ENCODE data around the gene ACER3. TPM values are rescaled to one million over a fixed set of nuclear protein-coding genes. Genes with fewer than 3 reads are reported as not detected.

Gene ACER3
- total and polyA plus RNA-seq, 7 donors, result 5.6 to 13.2 (median 9.4) TPM

DNA sequence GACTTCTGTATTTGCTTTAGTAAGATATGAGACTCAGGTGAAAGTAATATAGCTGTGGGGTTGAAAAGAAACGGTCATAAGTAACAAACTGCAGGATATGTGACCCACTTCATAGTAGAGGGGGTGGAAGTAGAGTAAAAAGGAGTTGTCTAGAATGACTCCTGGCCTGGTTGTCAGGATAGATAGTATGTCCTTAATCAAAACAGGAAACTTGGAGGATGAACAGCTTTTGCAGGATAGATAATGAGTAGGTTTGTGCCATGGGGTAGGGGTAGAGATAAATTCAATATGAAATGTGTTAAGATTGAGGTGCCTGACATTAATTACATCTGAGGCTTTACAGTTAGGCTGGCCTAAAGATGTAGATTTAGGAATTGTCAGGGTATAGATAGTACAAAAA is 126.5 kb downstream of the ACER3 start:
- 39 to 75% methylated on average over 1 of the region's 1 CpG for WGBS, 2 donors
- intact Hi-C loops (cut with DNase I), result no loop called here
- no peak overlapping the region for H3K27ac ChIP-seq
- no peaks in the 10 kb centered on the region for H3K4me1 ChIP-seq
- H3K27me3 ChIP-seq, result no peaks in the 10 kb centered on the region
- peaks cover 0 to 14% (median 0%) of the 10 kb centered on the region in 4 donors for H3K36me3 ChIP-seq
- no peak for DNase-seq
- TF ChIP-seq POLR2AphosphoS5 (IDR thresholded peaks at IDR 0.05), result no peak
- TF ChIP-seq EP300 (IDR thresholded peaks at IDR 0.05), result no peak
- no peak for TF ChIP-seq POLR2A (IDR thresholded peaks at IDR 0.05)
- TF ChIP-seq, protein P1, sequence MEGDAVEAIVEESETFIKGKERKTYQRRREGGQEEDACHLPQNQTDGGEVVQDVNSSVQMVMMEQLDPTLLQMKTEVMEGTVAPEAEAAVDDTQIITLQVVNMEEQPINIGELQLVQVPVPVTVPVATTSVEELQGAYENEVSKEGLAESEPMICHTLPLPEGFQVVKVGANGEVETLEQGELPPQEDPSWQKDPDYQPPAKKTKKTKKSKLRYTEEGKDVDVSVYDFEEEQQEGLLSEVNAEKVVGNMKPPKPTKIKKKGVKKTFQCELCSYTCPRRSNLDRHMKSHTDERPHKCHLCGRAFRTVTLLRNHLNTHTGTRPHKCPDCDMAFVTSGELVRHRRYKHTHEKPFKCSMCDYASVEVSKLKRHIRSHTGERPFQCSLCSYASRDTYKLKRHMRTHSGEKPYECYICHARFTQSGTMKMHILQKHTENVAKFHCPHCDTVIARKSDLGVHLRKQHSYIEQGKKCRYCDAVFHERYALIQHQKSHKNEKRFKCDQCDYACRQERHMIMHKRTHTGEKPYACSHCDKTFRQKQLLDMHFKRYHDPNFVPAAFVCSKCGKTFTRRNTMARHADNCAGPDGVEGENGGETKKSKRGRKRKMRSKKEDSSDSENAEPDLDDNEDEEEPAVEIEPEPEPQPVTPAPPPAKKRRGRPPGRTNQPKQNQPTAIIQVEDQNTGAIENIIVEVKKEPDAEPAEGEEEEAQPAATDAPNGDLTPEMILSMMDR (IDR thresholded peaks at IDR 0.05), result no peak
- no peak overlapping the region for H3K4me3 ChIP-seq
- H3K9me3 ChIP-seq, result no peaks in the 10 kb centered on the region

DNA sequence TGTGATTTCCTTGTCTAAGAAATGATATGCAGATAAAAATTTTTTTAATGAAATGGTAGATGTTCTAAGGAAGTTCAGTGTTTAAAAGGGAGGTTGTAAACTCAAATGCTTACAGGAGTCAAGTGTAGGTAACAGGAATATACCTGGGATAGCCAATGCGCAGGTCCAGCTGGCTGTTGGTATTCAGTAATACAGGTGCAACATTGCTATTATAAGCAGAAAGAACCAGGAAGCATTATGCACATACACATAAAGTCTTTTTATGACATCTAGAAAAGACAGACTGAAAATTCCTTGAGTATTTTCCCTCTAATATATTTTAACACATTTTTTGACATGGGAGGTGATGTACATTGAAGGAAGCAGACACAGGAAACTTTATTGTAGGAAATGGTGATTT is 129.9 kb downstream of the ACER3 start:
- no peaks in the 10 kb centered on the region for H3K4me1 ChIP-seq
- no peaks in the 10 kb centered on the region for H3K27me3 ChIP-seq
- H3K4me3 ChIP-seq, result no peak overlapping the region
- H3K36me3 ChIP-seq, result peaks cover 0 to 14% (median 0%) of the 10 kb centered on the region in 4 donors
- 35 to 73% methylated on average over 1 of the region's 1 CpG for WGBS, 2 donors
- TF ChIP-seq POLR2A (IDR thresholded peaks at IDR 0.05) (no peak), EP300 (IDR thresholded peaks at IDR 0.05) (no peak), POLR2AphosphoS5 (IDR thresholded peaks at IDR 0.05) (no peak)
- TF ChIP-seq, protein P1 (IDR thresholded peaks at IDR 0.05), result no peak
- DNase-seq, result no peak
- intact Hi-C loops (cut with DNase I), result no loop called here
- no peaks in the 10 kb centered on the region for H3K9me3 ChIP-seq
- H3K27ac ChIP-seq, result no peak overlapping the region

DNA sequence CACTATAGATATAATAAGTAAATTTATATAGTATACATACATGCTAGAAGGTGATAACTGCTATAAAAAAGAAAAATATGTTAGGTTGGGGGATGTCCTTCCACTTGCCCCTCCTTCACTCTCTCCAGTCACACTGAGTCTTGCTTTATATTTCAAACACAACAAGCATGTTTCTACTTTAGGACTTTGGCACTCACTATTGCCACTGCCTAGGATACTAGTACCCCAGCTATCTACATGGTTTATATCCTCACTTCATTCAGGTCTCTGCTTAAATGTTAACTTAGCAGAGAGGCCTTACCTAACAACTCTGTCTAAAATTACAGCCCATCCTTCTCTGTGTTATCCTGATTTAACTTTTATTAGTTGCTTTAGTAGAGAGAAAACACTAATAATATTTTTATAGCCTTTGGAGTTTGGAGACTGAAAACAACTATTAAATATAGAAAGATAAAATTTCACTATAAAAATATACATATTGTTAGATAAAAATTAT is 134.4 kb downstream of the ACER3 start:
- H3K4me1 ChIP-seq, result no peaks in the 10 kb centered on the region
- no peak overlapping the region for H3K4me3 ChIP-seq
- no peak overlapping the region for H3K27ac ChIP-seq
- peaks cover 0 to 18% (median 4%) of the 10 kb centered on the region in 4 donors for H3K36me3 ChIP-seq
- DNase-seq, result no peak
- H3K9me3 ChIP-seq, result no peaks in the 10 kb centered on the region
- intact Hi-C loops (cut with DNase I), result no loop called here
- no peak for TF ChIP-seq EP300 (IDR thresholded peaks at IDR 0.05)
- TF ChIP-seq POLR2AphosphoS5 (IDR thresholded peaks at IDR 0.05), result no peak
- TF ChIP-seq, protein P1 (IDR thresholded peaks at IDR 0.05), result no peak
- TF ChIP-seq POLR2A (IDR thresholded peaks at IDR 0.05), result no peak
- no peaks in the 10 kb centered on the region for H3K27me3 ChIP-seq

DNA sequence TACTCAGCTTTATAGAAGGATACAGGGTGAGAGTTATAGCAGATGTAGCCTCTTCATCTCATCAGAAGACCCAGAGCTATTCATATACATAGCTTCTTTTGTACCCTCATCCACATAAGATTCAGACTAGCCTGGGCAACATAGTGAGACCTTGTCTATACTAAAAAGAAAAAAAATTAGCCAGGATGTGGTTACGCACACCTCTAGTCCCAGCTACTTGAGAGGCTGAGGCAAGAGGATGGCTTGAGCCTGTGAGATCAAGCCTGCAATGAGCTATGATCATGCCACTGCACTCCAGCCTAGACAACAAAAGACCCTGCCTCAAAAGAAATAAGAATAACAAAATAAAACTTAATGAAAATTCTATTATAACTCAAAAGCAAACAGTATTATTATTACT is 136.8 kb downstream of the ACER3 start:
- DNase-seq, result no peak
- WGBS, 2 donors, result 88 to 100% methylated on average over 1 of the region's 1 CpG
- Histone ChIP-seq H3K27me3 (no peaks in the 10 kb centered on the region), H3K4me1 (no peaks in the 10 kb centered on the region), H3K36me3 (peaks cover 0 to 9% (median 4%) of the 10 kb centered on the region in 4 donors), H3K4me3 (no peak overlapping the region), H3K27ac (no peak overlapping the region), H3K9me3 (no peaks in the 10 kb centered on the region)
- TF ChIP-seq POLR2AphosphoS5 (IDR thresholded peaks at IDR 0.05), result no peak
- no peak for TF ChIP-seq POLR2A (IDR thresholded peaks at IDR 0.05)
- intact Hi-C loops (cut with DNase I), result no loop called here

DNA sequence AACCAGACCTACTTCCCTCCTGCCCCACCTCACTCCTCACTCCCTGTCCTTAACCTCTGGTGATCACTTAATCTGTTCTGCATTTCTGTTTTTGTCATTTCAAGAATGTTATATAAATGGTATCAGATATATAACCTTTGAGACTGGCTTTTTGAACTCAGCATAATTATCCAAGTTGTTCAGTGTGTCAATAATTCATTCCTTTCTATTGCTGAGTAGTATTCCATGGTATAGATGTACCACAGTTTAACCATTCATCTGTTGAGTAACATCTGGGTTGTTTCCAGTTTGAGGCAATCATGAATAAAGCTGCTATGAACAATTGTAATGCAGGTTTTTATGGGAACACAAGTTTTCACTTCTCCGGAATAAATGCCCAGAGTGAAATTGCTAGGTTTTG is 138.9 kb downstream of the ACER3 start:
- WGBS, 2 donors, result 65 to 95% methylated on average over 1 of the region's 1 CpG
- Histone ChIP-seq H3K27me3 (no peaks in the 10 kb centered on the region), H3K9me3 (no peaks in the 10 kb centered on the region), H3K27ac (no peak overlapping the region), H3K4me3 (no peak overlapping the region), H3K36me3 (peaks cover 0 to 9% (median 4%) of the 10 kb centered on the region in 4 donors), H3K4me1 (no peaks in the 10 kb centered on the region)
- TF ChIP-seq POLR2A (IDR thresholded peaks at IDR 0.05), result no peak
- TF ChIP-seq EP300 (IDR thresholded peaks at IDR 0.05), result no peak
- TF ChIP-seq POLR2AphosphoS5 (IDR thresholded peaks at IDR 0.05), result no peak
- TF ChIP-seq, protein P1 (IDR thresholded peaks at IDR 0.05), result no peak
- no peak for DNase-seq
- intact Hi-C loops (cut with DNase I), result no loop called here

Data from sigmoid colon (tissue), 7 donors.